ENCODE results near the gene TCAIM. TPM values are rescaled to one million over a fixed set of nuclear protein-coding genes. Genes with fewer than 3 reads are reported as not detected.

The TCAIM gene
- total RNA-seq, 1 experiment from 2014 or later, result 42.5 TPM

DNA sequence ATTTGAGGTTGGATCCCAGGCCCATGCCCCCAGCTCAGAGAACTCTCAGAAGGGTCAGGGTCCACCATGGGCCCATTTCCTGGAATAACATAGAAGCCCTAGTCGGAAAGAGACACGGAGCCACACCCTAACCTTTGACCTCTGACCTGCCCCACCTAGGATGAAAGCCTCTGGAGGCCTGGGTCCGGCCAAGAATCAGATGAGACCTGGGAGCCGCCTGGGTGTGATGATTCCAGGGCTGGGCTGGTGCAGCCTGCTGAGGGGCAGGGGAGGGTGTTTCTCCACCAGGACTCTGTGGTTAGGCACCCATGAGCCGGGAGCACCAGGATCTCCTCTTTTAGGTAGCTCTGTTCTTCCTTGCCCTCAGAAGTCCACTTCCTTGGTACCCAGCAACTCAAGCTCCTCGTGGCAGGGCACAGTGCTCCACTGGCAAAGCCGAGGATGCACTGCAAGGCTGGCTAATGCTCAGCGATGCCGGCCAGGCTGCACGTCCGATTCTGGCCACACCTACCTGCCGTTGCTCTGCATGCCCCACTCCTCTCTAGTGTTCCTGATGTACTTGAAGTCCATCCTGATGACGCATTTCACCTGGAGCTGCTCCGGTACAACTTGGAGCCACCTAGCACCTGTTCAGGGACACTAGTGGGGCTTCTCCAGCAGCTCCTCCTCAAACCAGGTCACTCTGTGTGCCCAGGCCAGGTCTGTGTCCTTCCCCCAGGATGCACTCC, 81.5 kb downstream of the TCAIM start:
- no peaks in the 10 kb centered on the region for H3K4me1 ChIP-seq (ENCODE audit: low read length)
- H4K20me1 ChIP-seq (ENCODE audit: insufficient read depth, low read depth, low read length), result no peaks in the 10 kb centered on the region
- H3K4me2 ChIP-seq (ENCODE audit: low read depth, low read length, poor library complexity, severe bottlenecking), result no peak overlapping the region
- no peaks in the 10 kb centered on the region for H3K79me2 ChIP-seq (ENCODE audit: low read length)
- no peak overlapping the region for H3K27ac ChIP-seq (ENCODE audit: low read length)
- H2AFZ ChIP-seq (ENCODE audit: low read length), result no peak overlapping the region
- H3K4me3 ChIP-seq (ENCODE audit: low read length), result no peak overlapping the region
- DNase-seq, result no peak
- H3K9me2 ChIP-seq (replicated peaks; ENCODE audit: insufficient read depth, low read length), result no peaks in the 10 kb centered on the region
- no peaks in the 10 kb centered on the region for H3K27me3 ChIP-seq (ENCODE audit: low read length)
- no peaks in the 10 kb centered on the region for H3K36me3 ChIP-seq (ENCODE audit: insufficient read depth, low read length)
- no peak overlapping the region for H3K9ac ChIP-seq (ENCODE audit: low read length)
- H3K9me3 ChIP-seq (ENCODE audit: low read length), result no peaks in the 10 kb centered on the region

DNA sequence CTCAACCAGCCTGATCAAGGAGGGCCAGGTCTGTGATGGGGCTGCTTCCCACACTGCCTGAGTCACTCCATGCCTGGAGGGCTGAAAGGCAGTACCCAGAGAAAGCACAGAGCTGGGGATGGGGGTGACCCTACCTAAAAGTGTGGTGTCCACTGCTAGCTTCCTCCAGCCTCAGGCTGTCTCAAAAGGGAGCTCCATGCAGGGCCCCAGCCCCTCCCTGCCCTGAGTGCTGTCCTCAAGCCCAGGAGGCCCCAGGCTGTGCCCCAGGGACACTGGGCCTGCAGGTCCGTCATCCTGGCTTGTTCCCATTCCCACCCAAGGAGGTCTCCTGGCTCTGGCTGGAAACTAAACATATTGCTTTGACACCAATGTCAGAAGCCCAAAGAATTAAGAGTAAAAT, 82.1 kb downstream of the TCAIM start:
- Histone ChIP-seq H3K9me3 (ENCODE audit: low read length) (no peaks in the 10 kb centered on the region), H3K4me2 (ENCODE audit: low read depth, low read length, poor library complexity, severe bottlenecking) (no peak overlapping the region), H3K27ac (ENCODE audit: low read length) (no peak overlapping the region), H3K9me2 (replicated peaks; ENCODE audit: insufficient read depth, low read length) (no peaks in the 10 kb centered on the region), H3K4me1 (ENCODE audit: low read length) (no peaks in the 10 kb centered on the region), H4K20me1 (ENCODE audit: insufficient read depth, low read depth, low read length) (no peaks in the 10 kb centered on the region), H3K27me3 (ENCODE audit: low read length) (no peaks in the 10 kb centered on the region), H3K4me3 (ENCODE audit: low read length) (no peak overlapping the region), H2AFZ (ENCODE audit: low read length) (no peak overlapping the region), H3K79me2 (ENCODE audit: low read length) (no peaks in the 10 kb centered on the region), H3K36me3 (ENCODE audit: insufficient read depth, low read length) (no peaks in the 10 kb centered on the region), H3K9ac (ENCODE audit: low read length) (no peak overlapping the region)
- DNase-seq, result no peak

DNA sequence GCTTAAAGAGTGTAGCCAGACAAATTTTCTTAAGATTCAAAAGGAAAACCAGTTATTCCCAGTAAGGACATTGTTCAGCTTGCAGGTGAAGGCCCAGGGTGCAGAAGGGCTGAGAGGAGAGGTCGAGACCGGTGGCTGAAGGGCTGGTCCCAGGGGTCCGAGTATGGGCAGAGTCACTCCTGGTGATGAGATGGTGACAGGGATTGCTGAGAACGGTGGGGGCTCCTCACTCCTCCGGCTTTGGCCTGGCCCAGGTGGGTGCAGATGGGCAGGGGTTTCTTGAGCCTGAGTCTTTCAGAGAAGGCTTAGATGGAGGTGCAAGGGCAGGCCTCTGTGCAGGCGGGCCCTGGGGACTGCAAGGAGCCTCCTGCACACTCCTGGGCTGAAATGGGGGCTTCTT, 82.7 kb downstream of the TCAIM start:
- H3K4me2 ChIP-seq (ENCODE audit: low read depth, low read length, poor library complexity, severe bottlenecking), result no peak overlapping the region
- no peaks in the 10 kb centered on the region for H3K36me3 ChIP-seq (ENCODE audit: insufficient read depth, low read length)
- no peaks in the 10 kb centered on the region for H3K4me1 ChIP-seq (ENCODE audit: low read length)
- no peak overlapping the region for H2AFZ ChIP-seq (ENCODE audit: low read length)
- no peak for DNase-seq
- H3K9ac ChIP-seq (ENCODE audit: low read length), result no peak overlapping the region
- no peaks in the 10 kb centered on the region for H3K9me2 ChIP-seq (replicated peaks; ENCODE audit: insufficient read depth, low read length)
- H3K4me3 ChIP-seq (ENCODE audit: low read length), result no peak overlapping the region
- H4K20me1 ChIP-seq (ENCODE audit: insufficient read depth, low read depth, low read length), result no peaks in the 10 kb centered on the region
- H3K27me3 ChIP-seq (ENCODE audit: low read length), result no peaks in the 10 kb centered on the region
- no peaks in the 10 kb centered on the region for H3K9me3 ChIP-seq (ENCODE audit: low read length)
- H3K79me2 ChIP-seq (ENCODE audit: low read length), result no peaks in the 10 kb centered on the region
- no peak overlapping the region for H3K27ac ChIP-seq (ENCODE audit: low read length)

DNA sequence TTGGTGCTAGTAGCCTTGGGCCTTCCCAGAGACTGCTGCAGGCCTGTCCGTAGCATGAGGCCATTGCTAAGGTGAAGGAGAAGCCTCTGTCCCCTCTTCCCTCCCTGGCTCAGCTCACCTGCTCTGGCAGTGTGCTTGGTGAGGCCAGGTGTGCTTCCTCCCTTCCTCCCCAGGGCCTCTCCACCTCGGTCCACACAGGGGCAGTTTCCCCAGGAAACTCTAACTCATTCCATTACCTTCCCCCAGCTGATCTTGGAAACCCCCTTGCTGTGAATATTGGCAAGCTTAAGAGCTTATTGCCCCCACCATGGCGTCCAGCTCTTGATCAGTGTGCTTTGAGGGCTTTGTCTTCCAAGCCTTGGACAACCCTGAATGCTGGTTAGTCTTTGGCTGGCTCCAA, 86.2 kb downstream of the TCAIM start:
- no peak overlapping the region for H3K9ac ChIP-seq (ENCODE audit: low read length)
- no peak overlapping the region for H2AFZ ChIP-seq (ENCODE audit: low read length)
- no peaks in the 10 kb centered on the region for H3K27me3 ChIP-seq (ENCODE audit: low read length)

DNA sequence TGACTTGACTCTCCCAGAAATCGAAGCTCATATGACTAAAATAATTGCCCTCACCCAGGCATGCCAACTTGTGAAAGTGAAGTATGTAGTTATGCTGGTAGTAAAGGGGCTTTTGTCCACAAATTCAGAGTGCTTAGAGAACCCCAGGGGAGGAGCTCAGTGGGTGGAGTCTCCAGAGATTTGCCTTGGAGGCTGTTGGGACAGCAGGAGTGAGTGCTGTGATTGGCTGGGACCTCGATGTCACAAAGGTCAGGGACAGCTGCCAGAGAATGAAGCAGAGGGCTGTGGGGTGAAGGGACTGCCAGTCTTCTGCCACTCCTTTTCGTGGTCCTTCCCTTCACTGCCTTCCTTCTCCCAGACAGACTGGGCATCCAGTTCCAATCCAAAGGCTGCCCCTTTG, 89.1 kb downstream of the TCAIM start:
- H3K36me3 ChIP-seq (ENCODE audit: insufficient read depth, low read length), result no peaks in the 10 kb centered on the region
- no peaks in the 10 kb centered on the region for H3K9me2 ChIP-seq (replicated peaks; ENCODE audit: insufficient read depth, low read length)
- H4K20me1 ChIP-seq (ENCODE audit: insufficient read depth, low read depth, low read length), result no peaks in the 10 kb centered on the region
- no peaks in the 10 kb centered on the region for H3K27me3 ChIP-seq (ENCODE audit: low read length)
- H3K9ac ChIP-seq (ENCODE audit: low read length), result no peak overlapping the region
- DNase-seq, result no peak
- no peaks in the 10 kb centered on the region for H3K79me2 ChIP-seq (ENCODE audit: low read length)
- no peak overlapping the region for H3K4me3 ChIP-seq (ENCODE audit: low read length)
- H2AFZ ChIP-seq (ENCODE audit: low read length), result no peak overlapping the region
- H3K9me3 ChIP-seq (ENCODE audit: low read length), result no peaks in the 10 kb centered on the region
- no peak overlapping the region for H3K27ac ChIP-seq (ENCODE audit: low read length)
- H3K4me1 ChIP-seq (ENCODE audit: low read length), result no peaks in the 10 kb centered on the region
- H3K4me2 ChIP-seq (ENCODE audit: low read depth, low read length, poor library complexity, severe bottlenecking), result no peak overlapping the region

More for the DNA sequence above, 86.2 kb downstream of the TCAIM start:
- H3K4me2 ChIP-seq (ENCODE audit: low read depth, low read length, poor library complexity, severe bottlenecking), result no peak overlapping the region
- no peaks in the 10 kb centered on the region for H3K79me2 ChIP-seq (ENCODE audit: low read length)
- H4K20me1 ChIP-seq (ENCODE audit: insufficient read depth, low read depth, low read length), result no peaks in the 10 kb centered on the region
- H3K27ac ChIP-seq (ENCODE audit: low read length), result no peak overlapping the region
- H3K36me3 ChIP-seq (ENCODE audit: insufficient read depth, low read length), result no peaks in the 10 kb centered on the region
- no peak for DNase-seq
- no peaks in the 10 kb centered on the region for H3K9me3 ChIP-seq (ENCODE audit: low read length)
- H3K4me3 ChIP-seq (ENCODE audit: low read length), result no peak overlapping the region
- no peaks in the 10 kb centered on the region for H3K9me2 ChIP-seq (replicated peaks; ENCODE audit: insufficient read depth, low read length)
- H3K4me1 ChIP-seq (ENCODE audit: low read length), result no peaks in the 10 kb centered on the region

DNA sequence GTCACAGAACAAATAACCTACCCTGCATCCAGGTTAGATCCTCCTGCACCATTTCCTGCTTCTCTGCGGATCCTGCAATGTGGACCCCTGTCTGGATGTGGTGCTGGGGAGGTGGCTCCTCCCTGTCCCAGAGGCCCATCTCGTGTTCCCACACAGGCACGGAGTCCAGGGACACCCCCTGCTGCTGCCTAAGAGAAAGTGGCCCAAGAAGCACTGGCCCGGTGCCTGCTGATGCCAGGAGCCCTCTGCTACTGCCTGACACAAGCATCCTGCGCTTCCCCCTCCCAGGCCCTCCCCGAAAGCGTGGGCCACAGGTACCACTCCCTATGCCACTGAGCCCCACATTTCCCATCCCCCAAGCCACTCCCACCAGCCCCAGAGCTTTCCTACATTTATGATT, 90.3 kb downstream of the TCAIM start:
- no peak overlapping the region for H3K9ac ChIP-seq (ENCODE audit: low read length)
- H3K9me2 ChIP-seq (replicated peaks; ENCODE audit: insufficient read depth, low read length), result no peaks in the 10 kb centered on the region
- H3K27ac ChIP-seq (ENCODE audit: low read length), result no peak overlapping the region
- no peaks in the 10 kb centered on the region for H3K79me2 ChIP-seq (ENCODE audit: low read length)
- H3K9me3 ChIP-seq (ENCODE audit: low read length), result no peaks in the 10 kb centered on the region
- DNase-seq, result no peak
- H3K36me3 ChIP-seq (ENCODE audit: insufficient read depth, low read length), result no peaks in the 10 kb centered on the region
- no peaks in the 10 kb centered on the region for H3K27me3 ChIP-seq (ENCODE audit: low read length)
- no peaks in the 10 kb centered on the region for H3K4me1 ChIP-seq (ENCODE audit: low read length)
- no peak overlapping the region for H2AFZ ChIP-seq (ENCODE audit: low read length)
- H4K20me1 ChIP-seq (ENCODE audit: insufficient read depth, low read depth, low read length), result no peaks in the 10 kb centered on the region
- no peak overlapping the region for H3K4me3 ChIP-seq (ENCODE audit: low read length)
- no peak overlapping the region for H3K4me2 ChIP-seq (ENCODE audit: low read depth, low read length, poor library complexity, severe bottlenecking)

DNA sequence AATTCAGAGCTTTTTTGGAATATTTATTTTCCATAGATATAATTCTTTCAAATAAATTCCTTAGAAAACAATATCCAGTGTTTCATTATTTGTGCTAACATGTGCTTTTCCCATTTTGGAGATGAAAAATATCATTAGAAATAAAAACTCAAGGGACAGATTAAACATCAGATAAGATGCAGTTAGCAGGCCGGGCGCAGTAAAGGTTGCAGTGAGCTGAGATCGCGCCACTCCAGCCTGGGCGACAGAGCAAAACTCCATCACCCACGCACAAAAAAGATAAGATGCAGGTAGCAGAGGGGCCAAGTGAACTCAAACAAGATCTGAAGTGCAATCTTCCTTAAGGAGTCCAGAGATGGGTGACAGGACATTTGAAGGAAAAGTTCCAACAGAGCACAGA, 90.9 kb downstream of the TCAIM start:
- H3K79me2 ChIP-seq (ENCODE audit: low read length), result no peaks in the 10 kb centered on the region
- no peaks in the 10 kb centered on the region for H4K20me1 ChIP-seq (ENCODE audit: insufficient read depth, low read depth, low read length)
- H3K9me3 ChIP-seq (ENCODE audit: low read length), result no peaks in the 10 kb centered on the region
- no peaks in the 10 kb centered on the region for H3K4me1 ChIP-seq (ENCODE audit: low read length)
- H2AFZ ChIP-seq (ENCODE audit: low read length), result no peak overlapping the region
- no peak for DNase-seq
- H3K4me2 ChIP-seq (ENCODE audit: low read depth, low read length, poor library complexity, severe bottlenecking), result no peak overlapping the region
- no peaks in the 10 kb centered on the region for H3K27me3 ChIP-seq (ENCODE audit: low read length)
- no peak overlapping the region for H3K9ac ChIP-seq (ENCODE audit: low read length)
- H3K9me2 ChIP-seq (replicated peaks; ENCODE audit: insufficient read depth, low read length), result no peaks in the 10 kb centered on the region
- H3K4me3 ChIP-seq (ENCODE audit: low read length), result no peak overlapping the region
- no peak overlapping the region for H3K27ac ChIP-seq (ENCODE audit: low read length)
- H3K36me3 ChIP-seq (ENCODE audit: insufficient read depth, low read length), result no peaks in the 10 kb centered on the region

DNA sequence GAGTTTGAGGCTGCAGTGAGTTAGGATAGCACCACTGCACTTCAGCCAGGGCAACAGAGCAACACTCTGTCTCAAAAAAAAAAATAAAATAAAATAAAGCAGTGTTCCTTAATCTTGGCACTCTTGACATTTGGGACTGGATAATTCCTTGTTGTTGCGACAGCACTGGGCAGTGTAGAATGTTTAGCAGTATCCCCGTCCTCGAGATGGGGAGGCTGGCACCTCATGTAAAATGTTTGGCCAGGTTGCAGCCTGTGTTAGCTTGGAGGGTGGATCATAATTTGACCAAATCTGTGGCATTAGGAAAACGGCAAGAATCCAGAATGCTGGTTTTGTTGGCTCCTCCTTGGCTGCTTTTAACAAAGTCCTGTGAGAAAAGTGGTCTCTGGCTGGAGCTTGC, 91.9 kb downstream of the TCAIM start:
- Histone ChIP-seq H2AFZ (ENCODE audit: low read length) (no peak overlapping the region), H3K9me3 (ENCODE audit: low read length) (no peaks in the 10 kb centered on the region), H3K36me3 (ENCODE audit: insufficient read depth, low read length) (no peaks in the 10 kb centered on the region), H3K4me2 (ENCODE audit: low read depth, low read length, poor library complexity, severe bottlenecking) (no peak overlapping the region), H3K79me2 (ENCODE audit: low read length) (no peaks in the 10 kb centered on the region), H3K9me2 (replicated peaks; ENCODE audit: insufficient read depth, low read length) (no peaks in the 10 kb centered on the region), H3K9ac (ENCODE audit: low read length) (no peak overlapping the region), H3K27ac (ENCODE audit: low read length) (no peak overlapping the region), H3K27me3 (ENCODE audit: low read length) (no peaks in the 10 kb centered on the region), H4K20me1 (ENCODE audit: insufficient read depth, low read depth, low read length) (no peaks in the 10 kb centered on the region; the same call in 1 of the 2 replicates), H3K4me1 (ENCODE audit: low read length) (no peaks in the 10 kb centered on the region), H3K4me3 (ENCODE audit: low read length) (no peak overlapping the region)
- no peak for DNase-seq

Measured in Karpas-422 (cell line).